ENCODE measurements around the gene UBE2S.

The UBE2S gene

DNA sequence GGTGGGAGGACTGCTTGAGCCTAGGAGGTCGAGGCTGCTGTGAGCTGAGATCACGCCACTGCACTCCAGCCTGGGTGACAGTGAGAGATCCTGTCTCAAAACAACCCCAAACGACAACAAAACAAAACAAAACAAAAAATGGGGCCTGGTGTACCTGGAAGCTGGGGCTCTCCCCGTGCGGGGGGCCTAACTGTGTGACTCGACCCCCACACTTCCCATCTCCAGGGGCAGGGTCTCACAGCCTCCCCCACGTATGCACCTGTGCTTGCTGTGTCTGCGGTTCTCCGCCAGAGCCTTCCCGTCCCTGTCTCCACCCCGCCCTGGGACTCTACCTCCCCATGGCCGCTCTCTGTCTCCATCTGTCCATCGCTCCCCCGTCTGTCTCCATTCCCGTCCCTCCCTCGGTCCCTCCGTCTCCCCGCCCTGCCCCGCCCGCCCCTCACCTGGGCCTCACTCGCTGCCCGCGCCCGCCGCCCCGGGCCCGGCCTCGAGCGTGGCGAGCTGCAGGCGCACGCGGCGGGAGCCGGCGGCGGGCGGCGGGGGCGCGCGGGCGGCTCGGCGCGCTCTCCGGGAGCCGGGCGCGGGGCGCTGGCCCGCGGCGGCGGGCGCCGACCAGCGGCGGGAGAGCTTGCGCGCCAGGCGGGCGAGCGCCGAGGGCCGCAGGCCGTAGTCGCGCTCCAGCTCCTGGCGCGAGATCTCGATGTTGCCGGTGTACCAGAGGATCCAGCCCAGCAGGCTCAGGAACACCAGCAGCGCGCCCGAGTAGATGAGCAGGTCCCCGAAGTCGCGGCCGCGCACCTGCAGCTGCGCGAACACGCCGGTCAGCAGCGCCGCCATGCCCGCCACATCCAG, 24.1 kb downstream of the UBE2S start:
- peak overlapping the region; percentile 91 for H3K27ac ChIP-seq

DNA sequence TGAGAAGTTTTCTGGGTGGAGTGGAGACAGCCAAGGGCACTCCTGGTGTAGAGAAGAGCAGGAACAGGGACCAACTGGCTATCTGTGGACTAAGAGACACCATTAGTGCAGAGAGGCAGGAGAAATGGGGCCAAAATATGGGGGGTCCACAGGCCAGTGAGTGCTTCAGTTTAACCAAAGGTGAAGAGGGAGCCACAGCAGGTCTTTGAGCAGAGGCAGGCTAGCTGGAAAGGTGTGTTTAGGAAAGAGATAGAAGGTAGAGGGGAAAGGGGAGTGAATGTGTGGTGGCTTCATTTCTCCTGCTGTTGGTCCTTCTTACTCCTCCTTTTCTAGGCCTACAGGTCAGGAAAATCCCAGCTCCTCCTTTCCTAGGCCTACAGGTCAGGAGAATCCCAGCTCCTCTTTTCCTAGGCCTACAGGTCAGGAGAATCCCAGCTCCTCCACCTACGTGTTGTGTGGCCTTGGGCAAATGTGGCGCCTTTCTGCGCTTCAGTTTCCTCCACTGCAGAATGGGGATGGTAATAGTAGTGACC, 25.0 kb downstream of the UBE2S start:
- no peak for TF ChIP-seq ZFX (IDR thresholded peaks at IDR 0.05)
- TF ChIP-seq, protein P1, sequence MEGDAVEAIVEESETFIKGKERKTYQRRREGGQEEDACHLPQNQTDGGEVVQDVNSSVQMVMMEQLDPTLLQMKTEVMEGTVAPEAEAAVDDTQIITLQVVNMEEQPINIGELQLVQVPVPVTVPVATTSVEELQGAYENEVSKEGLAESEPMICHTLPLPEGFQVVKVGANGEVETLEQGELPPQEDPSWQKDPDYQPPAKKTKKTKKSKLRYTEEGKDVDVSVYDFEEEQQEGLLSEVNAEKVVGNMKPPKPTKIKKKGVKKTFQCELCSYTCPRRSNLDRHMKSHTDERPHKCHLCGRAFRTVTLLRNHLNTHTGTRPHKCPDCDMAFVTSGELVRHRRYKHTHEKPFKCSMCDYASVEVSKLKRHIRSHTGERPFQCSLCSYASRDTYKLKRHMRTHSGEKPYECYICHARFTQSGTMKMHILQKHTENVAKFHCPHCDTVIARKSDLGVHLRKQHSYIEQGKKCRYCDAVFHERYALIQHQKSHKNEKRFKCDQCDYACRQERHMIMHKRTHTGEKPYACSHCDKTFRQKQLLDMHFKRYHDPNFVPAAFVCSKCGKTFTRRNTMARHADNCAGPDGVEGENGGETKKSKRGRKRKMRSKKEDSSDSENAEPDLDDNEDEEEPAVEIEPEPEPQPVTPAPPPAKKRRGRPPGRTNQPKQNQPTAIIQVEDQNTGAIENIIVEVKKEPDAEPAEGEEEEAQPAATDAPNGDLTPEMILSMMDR (conservative IDR thresholded peaks at IDR 0.05): no peak
- H3K27ac ChIP-seq: peak overlapping the region; percentile 91

More for the DNA sequence above, 24.1 kb downstream of the UBE2S start:
- TF ChIP-seq, protein P1 (conservative IDR thresholded peaks at IDR 0.05): no peak
- TF ChIP-seq ZFX (IDR thresholded peaks at IDR 0.05): no peak

DNA sequence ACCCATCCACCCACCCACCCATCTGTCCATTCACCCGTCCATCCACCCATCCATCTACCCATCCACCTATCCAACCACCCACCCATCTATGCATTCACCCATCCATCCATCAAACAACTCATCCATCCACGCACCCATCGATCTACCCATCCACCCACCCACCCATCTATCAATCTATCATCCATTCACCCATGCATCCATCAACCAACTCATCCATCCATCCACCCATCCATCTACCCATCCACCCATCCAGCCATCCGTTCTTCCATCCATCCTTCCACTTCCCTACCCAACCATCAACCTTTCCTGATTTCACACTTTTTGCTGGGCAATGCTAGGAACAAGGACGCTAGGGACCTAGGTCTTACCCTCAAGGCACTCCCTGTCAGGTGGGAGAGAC, 25.6 kb downstream of the UBE2S start:
- H3K27ac ChIP-seq: no peak overlapping the region
- TF ChIP-seq ZFX (IDR thresholded peaks at IDR 0.05): no peak
- TF ChIP-seq, protein P1 (conservative IDR thresholded peaks at IDR 0.05): no peak

DNA sequence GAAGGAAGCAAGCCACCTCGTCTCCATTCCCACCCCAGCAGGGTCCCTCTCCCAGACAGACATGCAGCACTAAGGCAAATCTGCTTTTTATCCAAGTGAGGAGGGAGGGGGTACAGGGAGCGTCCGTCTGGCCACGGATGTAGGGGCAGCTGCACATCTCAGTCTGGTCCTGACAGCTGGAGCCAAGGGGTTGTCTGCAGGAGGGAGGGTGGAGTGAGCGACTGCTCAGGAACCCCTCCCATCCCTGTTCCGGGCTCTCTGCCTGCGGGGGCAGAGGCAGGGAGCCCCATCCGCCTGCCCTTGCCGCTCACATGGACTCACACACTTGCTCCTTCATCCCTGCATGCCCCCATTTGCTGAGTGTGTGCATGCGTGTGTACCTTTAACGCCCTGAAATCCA, 28.4 kb downstream of the UBE2S start:
- TF ChIP-seq, protein P1 (conservative IDR thresholded peaks at IDR 0.05): no peak
- no peak for TF ChIP-seq ZFX (IDR thresholded peaks at IDR 0.05)
- H3K27ac ChIP-seq: no peak overlapping the region

DNA sequence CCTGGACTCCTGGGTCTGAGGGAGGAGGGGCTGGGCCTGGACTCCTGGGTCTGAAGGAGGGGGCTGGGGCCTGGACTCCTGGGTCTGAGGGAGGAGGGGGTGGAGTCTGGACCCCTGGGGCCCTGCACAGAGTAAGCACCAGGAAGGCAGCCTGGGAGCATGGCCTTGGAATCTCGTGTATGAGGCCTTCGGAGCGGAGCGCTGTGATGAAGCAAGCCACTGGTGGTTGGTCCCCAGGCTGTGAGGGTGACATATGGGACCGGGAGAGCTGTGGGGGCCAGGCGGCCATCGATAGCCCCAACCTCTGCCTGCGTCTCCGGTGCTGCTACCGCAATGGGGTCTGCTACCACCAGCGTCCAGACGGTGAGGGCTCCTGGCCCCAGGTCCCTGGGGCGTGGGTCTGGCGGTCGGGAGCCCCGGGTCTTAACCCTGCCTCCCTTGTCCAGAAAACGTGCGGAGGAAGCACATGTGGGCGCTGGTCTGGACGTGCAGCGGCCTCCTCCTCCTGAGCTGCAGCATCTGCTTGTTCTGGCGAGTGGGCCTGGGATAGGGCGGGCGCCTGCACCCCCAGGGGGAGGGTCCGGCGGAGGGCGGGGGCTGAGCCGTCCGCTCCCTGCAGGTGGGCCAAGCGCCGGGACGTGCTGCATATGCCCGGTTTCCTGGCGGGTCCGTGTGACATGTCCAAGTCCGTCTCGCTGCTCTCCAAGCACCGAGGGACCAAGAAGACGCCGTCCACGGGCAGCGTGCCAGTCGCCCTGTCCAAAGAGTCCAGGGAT, 30.0 kb downstream of the UBE2S start:
- no peak overlapping the region for H3K27ac ChIP-seq
- TF ChIP-seq, protein P1 (conservative IDR thresholded peaks at IDR 0.05): no peak
- TF ChIP-seq ZFX (IDR thresholded peaks at IDR 0.05): no peak

DNA sequence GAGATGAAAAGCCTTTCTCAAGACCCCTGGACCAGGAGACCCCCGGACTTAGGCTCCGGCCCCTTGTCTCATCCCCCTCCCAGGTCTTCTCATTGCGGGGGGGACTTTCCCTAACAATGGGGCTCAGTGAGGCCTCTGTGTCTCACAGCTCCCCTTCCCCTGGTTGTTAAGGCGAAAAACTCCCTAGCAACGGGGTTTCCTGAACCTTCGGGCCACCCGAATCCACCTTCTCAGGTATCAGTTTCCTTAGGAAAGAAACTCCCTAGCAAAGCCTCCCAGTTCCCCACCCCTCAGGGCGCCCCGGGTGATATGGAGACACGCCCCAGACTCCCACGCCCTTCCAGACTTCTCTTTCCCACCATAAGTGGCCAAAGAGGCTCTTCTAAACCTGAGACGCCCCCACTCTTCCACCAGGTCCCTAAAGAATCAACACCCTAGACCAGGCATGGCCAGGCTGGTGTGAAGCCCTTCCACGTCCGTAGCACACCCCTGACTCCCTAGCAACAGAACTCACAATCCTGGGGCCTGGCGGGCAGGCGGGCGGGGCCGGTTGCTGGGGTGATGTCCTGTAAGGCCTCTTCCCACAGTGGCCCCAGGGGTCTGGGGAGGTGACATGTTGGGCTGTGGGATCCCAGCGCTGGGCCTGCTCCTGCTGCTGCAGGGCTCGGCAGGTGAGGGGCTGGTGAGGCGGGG, 31.2 kb downstream of the UBE2S start, which contains the start of gene TMEM190:
Gene TMEM190 (plus strand): TSS at position 586 of the 693 bp plus-strand sequence. CDS start 28 bp downstream, at position 614.
- TF ChIP-seq, protein P1 (conservative IDR thresholded peaks at IDR 0.05): no peak
- no peak for TF ChIP-seq ZFX (IDR thresholded peaks at IDR 0.05)
- no peak within 1 kb of the TSS for H3K27ac ChIP-seq

All from C4-2B (cell line).